HL-60/S4 treated with phorbol 12-myristate 13-acetate at 8.2 ng/mL for 4 days and 3 days (cell line): ENCODE results near the gene TRPV5.

Experiments
- in situ Hi-C: fragments of 300-500 bp; cut with MboI; formaldehyde crosslinking; loops from 2 replicates; pipeline ENCODE4 v1.15.0; 2022; ENCODE audit warnings: low sequenced_read_pairs

Gene TRPV5

GRCh38 chr7:142860968-142861367 is 72.6 kb downstream of the TRPV5 start:
- in situ Hi-C loops, result loop anchor here (25.0 kb wide), 1 partner anchor 351 kb away; the partner anchor contains the start of gene TAS2R40

GRCh38 chr7:142859829-142860228 is 73.7 kb downstream of the TRPV5 start:
- in situ Hi-C loops, result loop anchor here (25.0 kb wide), 1 partner anchor 352 kb away; the partner anchor contains the start of gene TAS2R40

GRCh38 chr7:142859411-142859810 is 74.1 kb downstream of the TRPV5 start:
- in situ Hi-C loops, result loop anchor here (25.0 kb wide), 1 partner anchor 353 kb away; the partner anchor contains the start of gene TAS2R40
